ENCODE data around the gene ZFTA.

Gene ZFTA

DNA sequence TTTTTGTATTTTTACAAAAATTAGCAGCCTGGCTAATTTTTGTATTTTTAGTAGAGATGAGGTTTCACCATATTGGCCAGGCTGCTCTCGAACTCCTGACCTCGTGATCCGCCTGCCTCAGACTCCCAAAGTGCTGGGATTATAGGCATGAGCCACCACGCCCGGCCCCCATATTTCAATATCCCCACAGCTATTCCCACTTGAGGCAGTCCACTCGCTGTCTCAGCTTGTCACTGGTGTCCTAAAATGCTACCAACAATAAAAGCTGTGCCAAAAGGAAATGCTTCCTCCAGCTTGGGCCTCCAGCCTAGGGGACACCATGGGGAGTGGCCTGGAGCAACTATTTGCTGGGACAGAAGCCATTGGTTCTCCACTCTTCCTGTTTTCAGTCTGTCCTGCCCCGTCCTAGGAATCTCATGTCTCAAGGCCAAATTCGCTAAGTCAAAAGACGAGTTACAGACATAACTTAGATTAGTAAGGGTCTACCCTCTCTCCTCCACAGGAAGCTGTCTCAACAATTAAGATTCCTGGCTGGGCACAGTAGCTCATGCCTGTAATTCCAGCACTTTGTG lies 37.4 kb upstream of the ZFTA start:
- TF ChIP-seq PAX5 (IDR thresholded peaks at IDR 0.05; ENCODE audit: insufficient read depth, low read length, severe bottlenecking) (no peak), POU2F2 (IDR thresholded peaks at IDR 0.05; ENCODE audit: low read depth, low read length) (no peak), POLR2A (IDR thresholded peaks at IDR 0.05; ENCODE audit: low read depth, low read length) (no peak), TAF1 (IDR thresholded peaks at IDR 0.05; ENCODE audit: low read depth, low read length) (no peak), SPI1 (IDR thresholded peaks at IDR 0.05; ENCODE audit: low read depth, low read length) (no peak), POLR2AphosphoS5 (IDR thresholded peaks at IDR 0.05; ENCODE audit: low read depth, low read length) (no peak)
- DNase-seq (ENCODE audit: insufficient read length, low spot score), result no peak
- FAIRE-seq, result no peak

DNA sequence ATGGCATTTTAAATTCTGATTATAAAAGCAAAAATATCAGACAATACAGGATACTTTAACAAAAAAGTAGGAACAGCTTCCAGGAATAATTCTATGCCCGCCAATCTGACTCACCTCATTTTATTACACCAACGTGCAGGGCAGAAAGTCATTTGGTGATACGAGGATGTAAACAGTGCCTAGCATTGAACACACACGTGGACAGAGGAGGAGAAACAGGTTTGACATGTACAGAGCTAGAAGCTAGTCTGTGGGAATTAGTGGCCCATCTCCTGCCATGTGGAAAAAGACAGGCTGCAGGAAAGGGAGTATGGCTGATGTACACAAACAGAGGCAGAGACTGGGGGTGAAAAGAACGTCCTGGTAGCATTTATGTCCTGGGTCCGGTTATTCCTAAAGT lies 35.7 kb upstream of the ZFTA start:
- FAIRE-seq (no peak), DNase-seq (ENCODE audit: insufficient read length, low spot score) (no peak)

DNA sequence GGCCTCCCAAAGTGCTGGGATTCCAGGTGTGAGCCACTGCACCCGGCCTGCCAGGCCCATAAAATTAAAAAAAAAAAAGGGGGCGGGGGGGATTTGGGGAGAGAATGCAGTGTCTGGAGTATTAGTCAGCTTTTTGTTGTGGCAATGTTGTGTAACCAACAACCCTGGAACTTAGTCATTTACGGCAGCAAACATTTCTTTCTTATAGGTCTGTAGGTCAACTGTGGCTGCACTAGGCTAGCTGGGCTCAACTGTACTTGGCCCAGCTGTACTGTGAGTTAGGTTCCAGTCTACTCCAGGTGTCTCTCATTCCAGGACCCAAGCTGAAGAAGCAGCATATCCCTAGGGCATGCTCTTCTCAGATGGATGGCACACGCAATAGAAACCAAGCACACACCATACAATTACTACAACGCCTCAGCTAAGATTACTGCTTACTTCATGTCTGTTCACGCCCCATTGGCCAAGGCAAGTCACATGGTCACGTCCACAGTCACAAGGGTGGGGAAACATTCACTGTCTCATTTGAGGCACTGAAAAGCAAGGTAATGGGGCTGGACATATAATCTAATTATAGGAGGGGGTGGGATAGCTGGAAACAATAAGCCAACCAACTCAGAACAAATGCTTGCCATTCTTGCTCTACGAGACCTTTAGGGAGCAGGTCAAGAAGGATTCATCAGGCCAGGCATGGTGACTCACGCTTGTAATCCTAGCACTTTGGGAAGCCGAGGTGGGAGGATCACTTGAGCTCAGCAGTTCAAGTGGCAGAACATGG lies 34.3 kb upstream of the ZFTA start:
- no peak for FAIRE-seq
- TF ChIP-seq POLR2AphosphoS5 (IDR thresholded peaks at IDR 0.05; ENCODE audit: low read depth, low read length), result no peak
- DNase-seq (ENCODE audit: insufficient read length, low spot score), result no peak

More for the DNA sequence above, 35.7 kb upstream of the ZFTA start:
- no peak for TF ChIP-seq PAX5 (IDR thresholded peaks at IDR 0.05; ENCODE audit: insufficient read depth, low read length, severe bottlenecking)
- TF ChIP-seq POLR2AphosphoS5 (IDR thresholded peaks at IDR 0.05; ENCODE audit: low read depth, low read length), result no peak
- TF ChIP-seq SPI1 (IDR thresholded peaks at IDR 0.05; ENCODE audit: low read depth, low read length), result no peak
- TF ChIP-seq POU2F2 (IDR thresholded peaks at IDR 0.05; ENCODE audit: low read depth, low read length), result no peak
- TF ChIP-seq TAF1 (IDR thresholded peaks at IDR 0.05; ENCODE audit: low read depth, low read length), result no peak
- TF ChIP-seq POLR2A (IDR thresholded peaks at IDR 0.05; ENCODE audit: low read depth, low read length), result no peak

DNA sequence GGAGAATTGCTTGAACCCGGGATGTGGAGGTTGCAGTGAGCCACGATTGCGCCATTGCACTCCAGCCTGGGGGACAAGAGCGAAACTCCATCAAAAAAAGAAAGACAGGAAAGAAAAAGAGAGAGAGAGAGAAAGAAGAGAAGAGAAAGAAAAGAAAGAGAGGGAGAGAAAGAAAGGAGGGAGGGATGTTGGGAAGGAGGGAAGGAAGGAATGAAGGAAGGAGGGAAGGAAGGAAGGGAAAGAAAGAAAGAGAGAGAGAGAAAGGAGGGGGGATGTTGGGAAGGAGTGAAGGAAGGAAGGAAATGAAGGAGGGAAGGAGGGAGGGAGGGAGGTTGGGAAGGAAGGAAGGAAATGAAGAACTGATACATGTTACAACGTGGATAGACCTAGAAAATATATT lies 32.3 kb upstream of the ZFTA start:
- FAIRE-seq (no peak), DNase-seq (ENCODE audit: insufficient read length, low spot score) (no peak)
- no peak for TF ChIP-seq TAF1 (IDR thresholded peaks at IDR 0.05; ENCODE audit: low read depth, low read length)
- no peak for TF ChIP-seq SPI1 (IDR thresholded peaks at IDR 0.05; ENCODE audit: low read depth, low read length)

DNA sequence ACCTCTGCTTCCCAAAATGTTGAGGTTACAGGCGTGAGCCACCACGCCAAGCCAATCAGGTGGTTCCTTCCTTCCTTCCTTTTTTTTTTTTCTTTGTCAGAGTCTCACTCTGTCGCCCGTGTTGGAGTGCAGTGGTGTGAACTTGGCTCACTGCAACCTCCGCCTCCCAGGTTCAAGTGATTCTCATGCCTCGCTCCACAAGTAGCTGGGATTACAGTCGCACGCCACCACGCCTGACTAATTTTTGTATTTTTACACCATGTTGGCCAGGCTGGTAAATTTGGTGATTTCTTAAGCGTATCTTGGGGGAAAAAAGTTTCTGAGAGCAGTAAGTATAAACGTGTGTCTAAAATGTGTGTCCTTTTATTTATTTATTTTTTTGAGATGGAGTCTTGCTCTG lies 26.5 kb upstream of the ZFTA start:
- TF ChIP-seq POLR2A (IDR thresholded peaks at IDR 0.05; ENCODE audit: low read depth, low read length), result no peak
- DNase-seq (ENCODE audit: insufficient read length, low spot score) (no peak), FAIRE-seq (no peak)

DNA sequence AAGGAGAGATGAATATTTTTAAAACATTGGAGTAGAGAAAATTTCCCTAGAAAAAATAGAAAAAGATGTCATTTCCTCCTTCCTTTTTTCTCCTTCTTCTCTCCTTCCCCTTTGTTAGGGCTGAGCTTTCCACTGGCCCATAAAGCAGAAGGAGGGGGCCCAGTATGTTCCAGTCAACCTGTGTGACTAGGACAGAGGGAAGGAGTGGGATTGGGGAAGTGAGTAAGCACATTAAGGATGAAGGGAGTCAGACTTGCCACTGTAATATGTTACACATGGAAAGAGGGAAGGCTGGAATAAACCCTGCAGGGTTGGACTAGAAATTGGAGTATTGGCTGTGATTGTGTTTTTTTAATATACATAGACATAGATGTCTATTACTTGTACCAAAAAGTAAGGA lies 24.6 kb upstream of the ZFTA start:
- DNase-seq (ENCODE audit: insufficient read length, low spot score), result no peak
- TF ChIP-seq POLR2A (IDR thresholded peaks at IDR 0.05; ENCODE audit: low read depth, low read length) (no peak), TAF1 (IDR thresholded peaks at IDR 0.05; ENCODE audit: low read depth, low read length) (no peak), PAX5 (IDR thresholded peaks at IDR 0.05; ENCODE audit: insufficient read depth, low read length, severe bottlenecking) (no peak), POU2F2 (IDR thresholded peaks at IDR 0.05; ENCODE audit: low read depth, low read length) (no peak), POLR2AphosphoS5 (IDR thresholded peaks at IDR 0.05; ENCODE audit: low read depth, low read length) (no peak), SPI1 (IDR thresholded peaks at IDR 0.05; ENCODE audit: low read depth, low read length) (no peak)
- no peak for FAIRE-seq

DNA sequence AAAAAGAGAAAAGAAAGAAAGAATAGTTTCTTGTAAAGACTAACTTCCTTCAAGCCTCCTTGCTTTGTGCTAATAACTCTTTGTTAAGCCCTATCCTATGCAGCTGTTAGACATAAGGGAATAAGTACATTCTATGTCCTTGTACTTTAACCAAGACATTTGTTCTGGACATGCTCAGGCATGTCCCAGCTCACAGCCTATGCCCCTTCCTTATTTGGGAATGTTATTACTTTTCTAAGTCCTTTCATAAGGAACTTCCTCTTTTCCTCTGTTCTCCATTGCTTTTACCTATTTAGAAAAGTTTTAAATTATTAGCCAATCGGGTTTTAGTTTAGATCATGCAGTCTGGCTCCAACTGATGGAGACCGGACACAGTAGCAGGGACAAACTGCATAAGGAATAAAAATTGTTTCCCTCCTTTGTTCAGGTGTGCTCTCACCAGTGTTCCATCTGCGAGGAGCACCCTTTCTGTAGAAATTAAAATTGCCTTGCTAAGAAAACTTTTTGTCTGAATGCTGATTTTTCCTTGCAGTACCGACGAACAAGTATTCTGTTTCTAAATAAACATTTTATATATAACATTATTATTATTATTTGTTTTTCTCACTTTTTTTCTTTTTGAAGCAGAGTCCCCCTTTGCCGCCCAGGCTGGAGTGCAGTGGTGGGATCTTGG lies 23.1 kb upstream of the ZFTA start:
- TF ChIP-seq PAX5 (IDR thresholded peaks at IDR 0.05; ENCODE audit: insufficient read depth, low read length, severe bottlenecking) (no peak), POLR2A (IDR thresholded peaks at IDR 0.05; ENCODE audit: low read depth, low read length) (no peak), TAF1 (IDR thresholded peaks at IDR 0.05; ENCODE audit: low read depth, low read length) (no peak), POLR2AphosphoS5 (IDR thresholded peaks at IDR 0.05; ENCODE audit: low read depth, low read length) (no peak), POU2F2 (IDR thresholded peaks at IDR 0.05; ENCODE audit: low read depth, low read length) (no peak)
- FAIRE-seq (no peak), DNase-seq (ENCODE audit: insufficient read length, low spot score) (no peak)

DNA sequence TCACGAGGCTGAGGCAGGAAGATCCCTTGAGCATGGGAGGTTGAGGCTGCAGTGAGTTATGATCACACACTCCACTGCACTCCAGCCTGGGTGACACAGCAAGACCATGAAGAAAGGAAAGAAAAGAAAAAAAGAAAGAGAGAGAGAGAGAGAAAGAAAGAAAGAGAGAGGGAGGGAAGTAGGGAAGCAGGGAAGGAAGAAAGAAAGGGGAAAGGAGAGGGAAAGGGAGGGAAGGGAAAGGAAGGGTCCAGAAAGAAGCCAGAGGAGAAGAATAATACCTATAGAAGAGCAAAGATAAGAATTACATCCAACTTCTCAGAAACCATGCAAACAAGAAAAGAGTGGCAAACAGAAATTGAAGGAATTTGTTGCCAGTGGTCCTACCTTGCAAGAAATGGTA lies 17.2 kb upstream of the ZFTA start:
- DNase-seq (ENCODE audit: insufficient read length, low spot score) (no peak), FAIRE-seq (no peak)
- no peak for TF ChIP-seq POLR2A (IDR thresholded peaks at IDR 0.05; ENCODE audit: low read depth, low read length)

DNA sequence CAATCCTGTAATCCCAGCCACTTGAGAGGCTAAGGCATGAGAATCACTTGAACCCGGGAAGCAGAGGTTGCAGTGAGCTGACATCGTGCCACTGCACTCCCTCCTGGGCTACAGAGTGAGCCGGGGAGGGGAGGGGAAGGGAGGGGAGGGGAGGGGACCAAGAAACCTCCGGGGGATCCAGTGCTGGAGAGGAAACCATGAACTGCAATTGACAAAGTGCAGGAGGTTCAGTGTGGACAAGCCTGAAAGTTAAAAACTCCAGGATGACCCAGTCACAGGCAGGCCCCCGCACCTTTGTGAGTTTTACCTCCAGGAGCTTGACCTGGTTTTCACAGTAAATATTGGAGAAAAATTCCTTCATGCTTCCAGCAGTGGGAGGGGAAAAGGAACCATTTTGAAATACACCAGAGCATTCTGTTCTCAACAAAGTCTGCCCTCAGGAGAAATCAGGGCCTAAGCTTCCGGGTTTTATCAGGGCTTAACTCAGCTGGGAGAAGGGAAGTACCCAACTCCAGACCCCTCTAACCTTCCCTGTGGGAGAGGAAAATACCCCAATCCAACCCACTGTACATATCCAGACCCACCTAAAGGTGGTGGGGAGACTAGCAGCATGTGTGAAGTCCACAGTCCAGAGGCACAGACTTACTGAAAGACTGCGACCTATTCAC lies 15.5 kb upstream of the ZFTA start:
- no peak for FAIRE-seq
- TF ChIP-seq POLR2AphosphoS5 (IDR thresholded peaks at IDR 0.05; ENCODE audit: low read depth, low read length) (no peak), PAX5 (IDR thresholded peaks at IDR 0.05; ENCODE audit: insufficient read depth, low read length, severe bottlenecking) (no peak), TAF1 (IDR thresholded peaks at IDR 0.05; ENCODE audit: low read depth, low read length) (no peak), POU2F2 (IDR thresholded peaks at IDR 0.05; ENCODE audit: low read depth, low read length) (no peak), POLR2A (IDR thresholded peaks at IDR 0.05; ENCODE audit: low read depth, low read length) (no peak), SPI1 (IDR thresholded peaks at IDR 0.05; ENCODE audit: low read depth, low read length) (no peak)
- DNase-seq (ENCODE audit: insufficient read length, low spot score), result no peak

DNA sequence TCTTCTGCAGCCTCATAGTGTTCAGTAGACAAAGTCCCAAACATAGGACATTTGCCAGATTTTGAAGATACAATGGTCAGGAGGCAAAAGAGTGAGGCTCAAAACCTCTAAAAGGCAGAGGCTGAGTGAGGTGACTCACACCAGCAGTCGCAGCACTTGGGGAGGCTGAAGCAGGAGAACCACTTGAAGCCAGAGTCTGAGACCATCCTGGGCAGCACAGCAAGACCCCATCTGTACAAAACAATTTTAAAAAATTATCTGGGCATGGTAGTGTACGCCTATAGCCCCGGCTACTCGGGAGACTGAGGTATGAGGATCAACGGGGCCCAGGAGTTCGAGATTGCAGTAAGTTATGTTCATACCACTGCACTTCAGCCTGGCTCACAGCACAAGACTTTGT lies 14.2 kb upstream of the ZFTA start:
- FAIRE-seq, result no peak
- no peak for TF ChIP-seq POU2F2 (IDR thresholded peaks at IDR 0.05; ENCODE audit: low read depth, low read length)
- TF ChIP-seq SPI1 (IDR thresholded peaks at IDR 0.05; ENCODE audit: low read depth, low read length), result no peak
- TF ChIP-seq POLR2AphosphoS5 (IDR thresholded peaks at IDR 0.05; ENCODE audit: low read depth, low read length), result no peak
- TF ChIP-seq PAX5 (IDR thresholded peaks at IDR 0.05; ENCODE audit: insufficient read depth, low read length, severe bottlenecking), result no peak
- no peak for TF ChIP-seq TAF1 (IDR thresholded peaks at IDR 0.05; ENCODE audit: low read depth, low read length)
- TF ChIP-seq POLR2A (IDR thresholded peaks at IDR 0.05; ENCODE audit: low read depth, low read length), result no peak
- DNase-seq (ENCODE audit: insufficient read length, low spot score), result no peak

All from GM12891 (cell line).